Adrenal gland (tissue), 12 donors: ENCODE results near the gene STAG3. TPM values are rescaled to one million over a fixed set of nuclear protein-coding genes. Genes with fewer than 3 reads are reported as not detected.
"Not testable (repeated sequence)": the region's sequence is repeated elsewhere in the genome, so short reads cannot be mapped to it uniquely, and the experiment has no call there.

Experiments used
- DNase-seq, 7 donors: peaks; one replicate each; pipeline ENCODE4 v3.0.0-alpha.2; 2019 to 2020
- H3K27ac ChIP-seq, 5 donors: fragments of 200-600 bp; sonication (generic) in 4 of 5; 1 replicate in 3 of 5; 2 replicates in 2 of 5; pipeline versions ENCODE4 v1.5.1 to v1.8.0; 2016 to 2020; ENCODE audit warnings: mild to moderate bottlenecking in 1 of 5
- H3K27me3 ChIP-seq: fragments of 200-600 bp; 2 replicates; pipeline ENCODE4 v1.8.0; 2021
- H3K36me3 ChIP-seq, 2 donors: fragments of 200-600 bp; replicated peaks in 1 of 2; 1 replicate in 1 of 2; 2 replicates in 1 of 2; pipeline versions ENCODE4 v1.5.1 to v1.8.0; 2018 to 2022
- H3K4me1 ChIP-seq, 2 donors: fragments of 200-600 bp; replicated peaks in 1 of 2; 1 replicate in 1 of 2; 2 replicates in 1 of 2; pipeline versions ENCODE4 v1.5.1 to v1.8.0; 2018 to 2021
- H3K4me3 ChIP-seq, 4 donors: fragments of 200-600 bp; sonication (generic) in 3 of 4; one replicate each; pipeline ENCODE4 v1.5.1; 2016 to 2018
- H3K9me3 ChIP-seq, 3 donors: fragments of 200-600 bp; sonication (generic) in 1 of 3; replicated peaks in 1 of 3; 1 replicate in 2 of 3; 2 replicates in 1 of 3; pipeline versions ENCODE4 v1.5.1 to v1.8.0; 2016 to 2021
- POLR2A ChIP-seq, 2 donors: fragments of 450-650 bp; IDR thresholded peaks; one replicate each; pipeline ENCODE4 v1.6.1; 2017; ENCODE audit warnings: antibody characterized with exemption in 2 of 2, mild to moderate bottlenecking in 2 of 2, moderate library complexity in 1 of 2
- WGBS, 4 donors: extraction: QIAGEN DNeasy Blood & Tissue Kit in 2 of 4; methylation state at CpG; one replicate each; pipeline versions ENCODE4 v1.1.5 to v1.1.7; 2013 to 2017; 5-methylcytosine and 5-hydroxymethylcytosine counted together
- intact Hi-C, 2 donors: fragments of 100-400 bp; cut with DNase I; formaldehyde crosslinking; loops; one replicate each; pipeline versions ENCODE4 v1.14.1 to v1.15.0; 2022 to 2023
- polyA plus RNA-seq, 3 donors: library from polyadenylated mRNA; stranded (reverse); fragments of 200-250 nt in 2 of 3; fragments of 350-450 nt in 1 of 3; fragmentation: Illumina TruSeq in 1 of 3; extraction: RNeasy Lipid Tissue Mini Kit (QIAGEN cat#74804) in 1 of 3; gene quantifications; one replicate each; pipeline ENCODE4 v1.2.3, GENCODE V29; 2013 to 2014
- total RNA-seq, 9 donors: library from RNA; depleted of rRNA in 4 of 9; stranded (reverse); fragments of >200 nt in 4 of 9; fragments of 120-200 nt in 1 of 9; fragmentation: NEBNext Ultra II Directional in 1 of 9; extraction: Animal tissue kit (Norgen Biotek cat#: 25700) in 1 of 9; gene quantifications; one replicate each; pipeline versions ENCODE4 v1.1.0 to v1.2.4, GENCODE V29; 2013 to 2023
- TF ChIP-seq, protein P1 (sequence below), 6 experiments: fragments of 450-650 bp in 4 of 6; fragments of 200-600 bp in 2 of 6; sonication (generic) in 1 of 6; IDR thresholded peaks; 1 replicate in 5 of 6; 2 replicates in 1 of 6; pipeline versions ENCODE4 v1.5.1 to v1.8.0; 2016 to 2021; ENCODE audit warnings: antibody characterized with exemption in 6 of 6, mild to moderate bottlenecking in 2 of 6, moderate library complexity in 1 of 6
- donor health status: healthy with polysubstance abuse.
- donor health status: Bipolar disorder and iron deficiency.
- donor health status: DM: yes; HTN: yes; CAD: no.
- donor health status: DM: no; HTN: no; CAD: no.
- donor health status: DM: no; HTN: no; CAD: no.
- donor health status: DM: yes; HTN: yes; CAD: no.

The STAG3 gene
- total and polyA plus RNA-seq, 12 donors: 0.26 to 3.3 (median 1.3) TPM

- DNase-seq: no peak
- no peak overlapping the region for H3K27ac ChIP-seq
- H3K27me3 ChIP-seq: no peaks in the 10 kb centered on the region
- TF ChIP-seq POLR2A (IDR thresholded peaks at IDR 0.05): no peak
- TF ChIP-seq, protein P1, sequence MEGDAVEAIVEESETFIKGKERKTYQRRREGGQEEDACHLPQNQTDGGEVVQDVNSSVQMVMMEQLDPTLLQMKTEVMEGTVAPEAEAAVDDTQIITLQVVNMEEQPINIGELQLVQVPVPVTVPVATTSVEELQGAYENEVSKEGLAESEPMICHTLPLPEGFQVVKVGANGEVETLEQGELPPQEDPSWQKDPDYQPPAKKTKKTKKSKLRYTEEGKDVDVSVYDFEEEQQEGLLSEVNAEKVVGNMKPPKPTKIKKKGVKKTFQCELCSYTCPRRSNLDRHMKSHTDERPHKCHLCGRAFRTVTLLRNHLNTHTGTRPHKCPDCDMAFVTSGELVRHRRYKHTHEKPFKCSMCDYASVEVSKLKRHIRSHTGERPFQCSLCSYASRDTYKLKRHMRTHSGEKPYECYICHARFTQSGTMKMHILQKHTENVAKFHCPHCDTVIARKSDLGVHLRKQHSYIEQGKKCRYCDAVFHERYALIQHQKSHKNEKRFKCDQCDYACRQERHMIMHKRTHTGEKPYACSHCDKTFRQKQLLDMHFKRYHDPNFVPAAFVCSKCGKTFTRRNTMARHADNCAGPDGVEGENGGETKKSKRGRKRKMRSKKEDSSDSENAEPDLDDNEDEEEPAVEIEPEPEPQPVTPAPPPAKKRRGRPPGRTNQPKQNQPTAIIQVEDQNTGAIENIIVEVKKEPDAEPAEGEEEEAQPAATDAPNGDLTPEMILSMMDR (IDR thresholded peaks at IDR 0.05): no peak
- 76 to 96% (median 91%) methylated on average over 3 of the region's 3 CpGs for WGBS, 4 donors
- H3K9me3 ChIP-seq: no peaks in the 10 kb centered on the region
- H3K36me3 ChIP-seq: no peaks in the 10 kb centered on the region
- H3K4me1 ChIP-seq: no peaks in the 10 kb centered on the region
- H3K4me3 ChIP-seq: no peak overlapping the region
- intact Hi-C loops: no loop called here
Measured at GRCh38 chr7:100192969-100193368, 15.3 kb downstream of the STAG3 start.

- no peaks in the 10 kb centered on the region for H3K36me3 ChIP-seq
- no peak for DNase-seq
- H3K27me3 ChIP-seq: no peaks in the 10 kb centered on the region
- no peak overlapping the region for H3K4me3 ChIP-seq
- no peak overlapping the region for H3K27ac ChIP-seq
- WGBS, 4 donors: 82 to 97% (median 84%) methylated on average over 2 of the region's 2 CpGs
- TF ChIP-seq, protein P1 (IDR thresholded peaks at IDR 0.05): no peak
- no peak for TF ChIP-seq POLR2A (IDR thresholded peaks at IDR 0.05)
- no peaks in the 10 kb centered on the region for H3K4me1 ChIP-seq
- intact Hi-C loops: no loop called here
- H3K9me3 ChIP-seq: no peaks in the 10 kb centered on the region
Measured at GRCh38 chr7:100195222-100195621, 17.5 kb downstream of the STAG3 start.

DNA sequence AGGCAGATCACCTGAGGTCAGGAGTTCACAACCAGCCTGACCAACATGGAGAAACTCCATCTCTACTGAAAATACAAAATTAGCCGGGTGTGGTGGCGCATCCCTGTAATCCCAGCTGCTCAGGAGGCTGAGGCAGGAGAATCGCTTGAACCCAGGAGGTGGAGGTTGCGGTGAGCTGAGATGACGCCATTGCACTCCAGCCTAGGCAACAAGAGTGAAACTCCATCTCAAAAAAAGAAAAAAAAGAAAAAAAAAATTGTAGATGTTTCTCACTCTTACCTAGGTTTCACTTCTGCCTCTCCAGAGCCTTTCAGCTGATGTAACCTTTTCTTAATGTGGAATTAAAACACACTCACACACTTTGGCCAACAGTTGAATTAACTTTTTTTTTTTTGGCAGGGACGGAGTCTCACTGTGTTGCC, 18.2 kb downstream of the STAG3 start:
- intact Hi-C loops, H3K4me3 ChIP-seq, H3K27me3 ChIP-seq, H3K27ac ChIP-seq, H3K4me1 ChIP-seq, H3K36me3 ChIP-seq, H3K9me3 ChIP-seq: not testable (repeated sequence)
- DNase-seq: peak in 1 of 7 donors; percentile 21
- 91 to 97% (median 96%) methylated on average over 6 of the region's 6 CpGs for WGBS, 4 donors

DNA sequence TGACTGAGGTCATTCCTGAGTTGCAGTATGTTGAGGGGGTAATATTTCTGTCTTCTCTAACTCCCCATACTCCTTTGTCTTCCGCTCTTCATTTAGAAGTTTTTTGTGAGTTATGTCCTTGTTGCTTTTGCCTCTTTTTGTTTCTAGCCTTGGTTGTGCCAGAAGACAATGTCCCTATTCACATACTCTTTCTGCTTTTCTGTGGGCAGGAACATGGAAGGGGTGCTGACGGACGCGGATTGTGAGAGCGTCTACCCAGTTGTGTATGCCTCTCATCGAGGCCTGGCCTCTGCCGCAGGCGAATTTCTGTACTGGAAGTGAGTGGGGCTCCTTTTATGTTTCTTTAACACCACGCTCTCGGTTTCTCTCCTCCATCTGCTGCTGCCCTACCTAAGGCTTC, 20.5 kb downstream of the STAG3 start:
- Histone ChIP-seq H3K4me1 (no peaks in the 10 kb centered on the region), H3K9me3 (no peaks in the 10 kb centered on the region), H3K4me3 (no peak overlapping the region), H3K36me3 (no peaks in the 10 kb centered on the region), H3K27me3 (no peaks in the 10 kb centered on the region), H3K27ac (no peak overlapping the region)
- peak in 1 of 7 donors; percentile 17 for DNase-seq
- intact Hi-C loops: no loop called here
- WGBS, 4 donors: 87 to 93% (median 92%) methylated on average over 10 of the region's 10 CpGs
- no peak for TF ChIP-seq POLR2A (IDR thresholded peaks at IDR 0.05)
- TF ChIP-seq, protein P1 (IDR thresholded peaks at IDR 0.05): no peak

GRCh38 chr7:100200693-100201092, 23.0 kb downstream of the STAG3 start:
- H3K4me1 ChIP-seq: no peaks in the 10 kb centered on the region
- intact Hi-C loops: no loop called here
- no peaks in the 10 kb centered on the region for H3K9me3 ChIP-seq
- H3K36me3 ChIP-seq: no peaks in the 10 kb centered on the region
- H3K4me3 ChIP-seq: no peak overlapping the region
- WGBS, 4 donors: 91 to 95% (median 92%) methylated on average over 11 of the region's 11 CpGs
- no peak for DNase-seq
- no peak overlapping the region for H3K27ac ChIP-seq
- TF ChIP-seq, protein P1 (IDR thresholded peaks at IDR 0.05): no peak
- TF ChIP-seq POLR2A (IDR thresholded peaks at IDR 0.05): no peak
- H3K27me3 ChIP-seq: no peaks in the 10 kb centered on the region
